GM20431 (cell line): ENCODE data around the gene PPFIBP1.

Source experiments
- in situ Hi-C: fragments of 300-500 bp; cut with MseI, MboI; formaldehyde crosslinking; loops from one replicate; pipeline ENCODE4 v1.15.0; 2020; ENCODE audit warnings: low sequenced_read_pairs; ENCODE audit not compliant: unreplicated experiment

Gene PPFIBP1

GRCh38 chr12:27688671-27689070 is 164.7 kb downstream of the PPFIBP1 start:
- in situ Hi-C loops = no loop called here

GRCh38 chr12:27689558-27690180 is 165.7 kb downstream of the PPFIBP1 start:
- in situ Hi-C loops = no loop called here

GRCh38 chr12:27693403-27693802 is 169.4 kb downstream of the PPFIBP1 start:
- in situ Hi-C loops = no loop called here

- in situ Hi-C loops = no loop called here
Observed at GRCh38 chr12:27695556-27696292, 171.7 kb downstream of the PPFIBP1 start.

- in situ Hi-C loops = no loop called here
Observed at GRCh38 chr12:27696293-27696652, 172.3 kb downstream of the PPFIBP1 start, which contains the start of gene REP15. Gene REP15 (plus strand): TSS chr12:27696447. CDS start chr12:27696563, 116 bp downstream.

- in situ Hi-C loops = no loop called here
Observed at GRCh38 chr12:27696864-27697564, 173.0 kb downstream of the PPFIBP1 start.

GRCh38 chr12:27703720-27704452 is 179.9 kb downstream of the PPFIBP1 start:
- in situ Hi-C loops = no loop called here

- in situ Hi-C loops = no loop called here
Observed at GRCh38 chr12:27705263-27705662, 181.3 kb downstream of the PPFIBP1 start.

- in situ Hi-C loops = no loop called here
Observed at GRCh38 chr12:27707216-27707615, 183.2 kb downstream of the PPFIBP1 start.

- in situ Hi-C loops = no loop called here
Observed at GRCh38 chr12:27709212-27709931, 185.4 kb downstream of the PPFIBP1 start.

GRCh38 chr12:27709932-27710591 is 186.1 kb downstream of the PPFIBP1 start:
- in situ Hi-C loops = no loop called here

GRCh38 chr12:27710592-27711316 is 186.7 kb downstream of the PPFIBP1 start, which contains the start of gene MRPS35:
Gene MRPS35 (plus strand): TSS chr12:27710832. CDS start chr12:27710844, 12 bp downstream.
- in situ Hi-C loops = no loop called here

GRCh38 chr12:27711317-27711682 is 187.3 kb downstream of the PPFIBP1 start:
- in situ Hi-C loops = no loop called here

- in situ Hi-C loops = no loop called here
Observed at GRCh38 chr12:27711967-27712366, 188.0 kb downstream of the PPFIBP1 start.

- in situ Hi-C loops = no loop called here
Observed at GRCh38 chr12:27723212-27723611, 199.2 kb downstream of the PPFIBP1 start.

GRCh38 chr12:27730097-27730588 is 206.1 kb downstream of the PPFIBP1 start:
- in situ Hi-C loops = loop anchor here (10.0 kb wide), 1 partner anchor 215 kb away; no protein-coding TSS in a partner anchor

- in situ Hi-C loops = loop anchor here (10.0 kb wide), 1 partner anchor 213 kb away; no protein-coding TSS in a partner anchor
Observed at GRCh38 chr12:27732281-27732680, 208.3 kb downstream of the PPFIBP1 start.

GRCh38 chr12:27733052-27733656 is 209.1 kb downstream of the PPFIBP1 start:
- in situ Hi-C loops = loop anchor here (10.0 kb wide), 1 partner anchor 212 kb away; no protein-coding TSS in a partner anchor
